Colonic mucosa (tissue), 4 donors: Measurements from ENCODE around the gene LIG1. TPM values are rescaled to one million over a fixed set of nuclear protein-coding genes. Genes with fewer than 3 reads are reported as not detected.

ENCODE experiments used
- DNase-seq: peaks from one replicate; pipeline ENCODE4 v3.0.0-alpha.2; 2020
- H3K27ac ChIP-seq: fragments of 200-600 bp; one replicate; pipeline ENCODE4 v1.8.0; 2021
- H3K27me3 ChIP-seq: fragments of 200-600 bp; one replicate; pipeline ENCODE4 v1.8.0; 2021
- H3K36me3 ChIP-seq: fragments of 200-600 bp; one replicate; pipeline ENCODE4 v1.8.0; 2021
- H3K4me1 ChIP-seq: fragments of 200-600 bp; one replicate; pipeline ENCODE4 v1.8.0; 2021; ENCODE audit warnings: mild to moderate bottlenecking
- H3K4me3 ChIP-seq: fragments of 200-600 bp; one replicate; pipeline ENCODE4 v1.8.0; 2021
- H3K9ac ChIP-seq, 2 donors: one replicate each; pipeline ENCODE4 v1.7.0; 2013; ENCODE audit warnings: control low read depth in 2 of 2, low read depth in 2 of 2, low read length in 2 of 2
- H3K9me3 ChIP-seq: fragments of 200-600 bp; one replicate; pipeline ENCODE4 v1.8.0; 2021
- intact Hi-C: fragments of 100-400 bp; cut with DNase I; formaldehyde crosslinking; loops from one replicate; pipeline ENCODE4 v1.14.1; 2022
- total RNA-seq, 2 donors: library from RNA; stranded (reverse); fragmentation: NEBNext Ultra II Directional in 1 of 2; extraction: Animal tissue kit (Norgen Biotek cat#: 25700) in 1 of 2; gene quantifications; one replicate each; pipeline ENCODE4 v1.2.1, GENCODE V29; 2021
- TF ChIP-seq, protein P1 (sequence below): fragments of 200-600 bp; IDR thresholded peaks from one replicate; pipeline ENCODE4 v1.8.0; 2022; ENCODE audit warnings: antibody characterized with exemption, mild to moderate bottlenecking
- donor health status: healthy.
- donor health status: DM: no; HTN: no; CAD: no.
- donor health status: DM: no; HTN: no; CAD: no.

Gene LIG1
- total RNA-seq, 2 donors from 2014 or later, result 26.4 to 75.6 TPM

DNA sequence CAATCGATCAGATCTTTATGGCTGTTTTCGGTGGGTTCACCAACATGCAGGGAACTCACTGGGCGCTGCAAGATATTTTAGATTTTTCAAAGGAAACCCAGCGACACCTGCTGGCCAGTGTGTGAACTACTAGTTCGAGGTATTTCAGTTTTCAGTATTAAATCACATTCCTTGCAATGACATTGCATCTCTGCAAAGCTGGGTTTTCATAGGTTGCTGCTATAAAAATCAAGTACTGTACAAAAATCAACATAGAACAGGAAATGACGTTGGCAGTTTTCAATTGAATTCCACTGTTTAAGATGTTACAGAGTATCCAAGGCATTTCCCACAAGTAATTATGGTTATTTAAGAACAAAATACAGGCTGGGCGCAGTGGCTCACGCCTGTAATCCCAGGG, 17.6 kb downstream of the LIG1 start:
- Histone ChIP-seq H3K4me3 (no peak overlapping the region), H3K9me3 (no peaks in the 10 kb centered on the region), H3K4me1 (no peaks in the 10 kb centered on the region), H3K9ac (no peak overlapping the region), H3K27ac (no peak overlapping the region), H3K36me3 (no peaks in the 10 kb centered on the region), H3K27me3 (no peaks in the 10 kb centered on the region)
- TF ChIP-seq, protein P1, sequence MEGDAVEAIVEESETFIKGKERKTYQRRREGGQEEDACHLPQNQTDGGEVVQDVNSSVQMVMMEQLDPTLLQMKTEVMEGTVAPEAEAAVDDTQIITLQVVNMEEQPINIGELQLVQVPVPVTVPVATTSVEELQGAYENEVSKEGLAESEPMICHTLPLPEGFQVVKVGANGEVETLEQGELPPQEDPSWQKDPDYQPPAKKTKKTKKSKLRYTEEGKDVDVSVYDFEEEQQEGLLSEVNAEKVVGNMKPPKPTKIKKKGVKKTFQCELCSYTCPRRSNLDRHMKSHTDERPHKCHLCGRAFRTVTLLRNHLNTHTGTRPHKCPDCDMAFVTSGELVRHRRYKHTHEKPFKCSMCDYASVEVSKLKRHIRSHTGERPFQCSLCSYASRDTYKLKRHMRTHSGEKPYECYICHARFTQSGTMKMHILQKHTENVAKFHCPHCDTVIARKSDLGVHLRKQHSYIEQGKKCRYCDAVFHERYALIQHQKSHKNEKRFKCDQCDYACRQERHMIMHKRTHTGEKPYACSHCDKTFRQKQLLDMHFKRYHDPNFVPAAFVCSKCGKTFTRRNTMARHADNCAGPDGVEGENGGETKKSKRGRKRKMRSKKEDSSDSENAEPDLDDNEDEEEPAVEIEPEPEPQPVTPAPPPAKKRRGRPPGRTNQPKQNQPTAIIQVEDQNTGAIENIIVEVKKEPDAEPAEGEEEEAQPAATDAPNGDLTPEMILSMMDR, result peak; percentile 92
- intact Hi-C loops, result no loop called here
- peak; percentile 60 for DNase-seq

DNA sequence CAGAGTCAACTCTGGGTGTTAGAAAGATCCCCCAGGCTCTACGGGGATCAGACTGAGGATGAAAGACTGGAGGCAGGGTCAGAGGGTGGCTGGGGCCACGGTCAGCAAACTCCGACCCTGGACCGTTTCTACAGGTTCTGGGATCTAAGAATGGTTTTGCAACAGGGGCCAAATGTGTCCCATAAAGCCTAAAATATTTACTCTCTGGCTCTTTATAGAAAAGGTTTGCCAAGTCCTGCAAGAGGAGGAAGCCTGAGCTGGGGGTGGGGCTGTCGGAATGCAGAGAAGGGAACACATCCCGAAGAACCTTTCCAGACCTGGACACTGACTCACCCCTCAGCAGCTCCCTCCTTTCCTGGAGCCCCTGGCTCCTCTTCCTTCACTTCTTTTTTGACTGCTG, 20.7 kb downstream of the LIG1 start:
- no peak for DNase-seq
- Histone ChIP-seq H3K27ac (no peak overlapping the region), H3K36me3 (no peaks in the 10 kb centered on the region), H3K4me1 (no peaks in the 10 kb centered on the region), H3K27me3 (no peaks in the 10 kb centered on the region), H3K4me3 (no peak overlapping the region), H3K9ac (no peak overlapping the region), H3K9me3 (no peaks in the 10 kb centered on the region)
- TF ChIP-seq, protein P1, result no peak
- intact Hi-C loops, result loop anchor here (2.0 kb wide), 1 partner anchor 43 kb away; no protein-coding TSS in a partner anchor

DNA sequence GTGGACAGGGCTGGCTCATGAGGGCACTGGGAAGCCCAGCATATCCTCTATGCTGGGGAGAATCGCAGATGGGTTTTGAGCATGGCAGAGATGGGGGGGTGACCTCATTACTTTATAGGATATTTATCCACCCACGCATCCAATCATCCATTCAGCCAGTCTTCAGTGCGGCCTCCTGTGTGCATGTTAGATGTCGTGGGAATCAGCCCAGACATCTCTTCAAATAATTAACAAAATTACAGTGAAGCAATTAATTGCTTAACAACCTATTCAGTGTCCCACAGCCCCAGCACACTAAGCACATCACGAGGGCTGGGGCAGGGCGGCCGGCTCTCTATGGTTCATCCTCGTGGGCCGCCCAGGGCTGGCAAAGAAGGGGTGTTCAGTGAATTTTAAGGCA, 21.6 kb downstream of the LIG1 start:
- intact Hi-C loops, result loop anchor here (2.0 kb wide), 1 partner anchor 42 kb away; no protein-coding TSS in a partner anchor
- Histone ChIP-seq H3K4me3 (no peak overlapping the region), H3K9me3 (no peaks in the 10 kb centered on the region), H3K27ac (no peak overlapping the region), H3K36me3 (no peaks in the 10 kb centered on the region), H3K27me3 (no peaks in the 10 kb centered on the region), H3K4me1 (no peaks in the 10 kb centered on the region), H3K9ac (no peak overlapping the region)
- TF ChIP-seq, protein P1, result no peak
- no peak for DNase-seq

DNA sequence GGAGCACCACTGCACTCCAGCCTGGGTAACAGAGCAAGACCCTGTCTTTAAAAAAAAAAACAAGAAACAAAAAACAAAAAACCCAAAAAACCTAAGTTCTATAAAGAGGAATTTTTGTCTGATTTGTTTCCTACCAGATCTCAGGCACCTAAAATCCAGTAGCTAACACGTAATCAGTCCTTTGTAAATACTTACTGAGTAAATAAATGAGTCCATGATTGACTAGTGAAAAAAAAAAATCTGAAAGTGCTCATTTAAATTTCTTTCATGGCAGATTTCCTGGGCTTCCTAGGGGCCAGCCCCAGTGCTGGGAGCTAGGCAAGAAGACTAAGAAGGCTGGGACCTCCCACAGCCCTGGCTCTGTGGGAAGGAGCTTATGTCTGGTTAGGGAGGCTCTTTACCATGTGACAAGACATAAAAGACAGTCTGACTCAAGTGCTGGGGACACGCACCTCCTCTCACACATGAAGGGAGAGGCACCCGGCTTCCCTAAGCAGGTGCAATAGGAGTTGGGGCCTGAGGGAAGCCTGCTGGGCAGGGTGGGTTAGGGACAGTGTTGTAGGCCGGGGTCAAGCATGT, 22.5 kb downstream of the LIG1 start:
- no peaks in the 10 kb centered on the region for H3K36me3 ChIP-seq

DNA sequence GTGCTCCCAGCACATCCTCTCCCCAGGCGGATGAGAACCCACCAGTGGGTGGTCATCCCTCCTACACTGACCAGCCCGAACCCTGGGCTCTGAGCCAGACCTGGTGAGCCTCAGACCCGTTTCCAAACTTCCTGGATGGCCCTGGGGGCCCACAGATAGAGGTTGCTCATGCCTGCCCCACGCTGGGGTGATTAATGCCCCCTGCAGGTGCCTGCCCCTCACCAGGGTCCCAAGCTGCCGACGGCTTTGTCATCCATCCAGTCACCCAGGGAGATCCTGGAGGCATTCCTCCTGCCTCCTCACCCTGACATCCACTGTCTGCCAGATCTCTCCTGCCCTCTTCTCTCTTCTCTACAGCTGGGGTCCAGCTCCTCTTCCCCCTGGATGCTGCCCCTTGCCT, 31.1 kb downstream of the LIG1 start:
- H3K36me3 ChIP-seq, result no peaks in the 10 kb centered on the region
- no peak overlapping the region for H3K4me3 ChIP-seq
- H3K9ac ChIP-seq, result no peak overlapping the region
- intact Hi-C loops, result no loop called here
- no peaks in the 10 kb centered on the region for H3K4me1 ChIP-seq
- no peak overlapping the region for H3K27ac ChIP-seq
- TF ChIP-seq, protein P1, result no peak
- DNase-seq, result no peak
- no peaks in the 10 kb centered on the region for H3K9me3 ChIP-seq
- no peaks in the 10 kb centered on the region for H3K27me3 ChIP-seq

More for the DNA sequence above, 22.5 kb downstream of the LIG1 start:
- DNase-seq, result no peak
- H3K27ac ChIP-seq, result no peak overlapping the region
- H3K9ac ChIP-seq, result no peak overlapping the region
- no peaks in the 10 kb centered on the region for H3K27me3 ChIP-seq
- intact Hi-C loops, result loop anchor here (2.0 kb wide), 1 partner anchor 41 kb away; no protein-coding TSS in a partner anchor
- TF ChIP-seq, protein P1, result no peak
- no peaks in the 10 kb centered on the region for H3K9me3 ChIP-seq
- no peaks in the 10 kb centered on the region for H3K4me1 ChIP-seq
- H3K4me3 ChIP-seq, result no peak overlapping the region
